Ectodermal cell (in vitro differentiated cells): ENCODE data around the gene CAPG. TPM values are rescaled to one million over a fixed set of nuclear protein-coding genes. Genes with fewer than 3 reads are reported as not detected.

Source experiments
- H3K27ac ChIP-seq: 2 replicates; pipeline ENCODE4 v1.7.0; 2013; ENCODE audit warnings: mild to moderate bottlenecking, low read depth, low read length; ENCODE audit not compliant: insufficient read depth, poor library complexity, severe bottlenecking
- H3K27me3 ChIP-seq: 2 replicates; pipeline ENCODE4 v1.7.0; 2013; ENCODE audit warnings: mild to moderate bottlenecking, low read length; ENCODE audit not compliant: insufficient read depth, control insufficient read depth, poor library complexity, severe bottlenecking
- H3K36me3 ChIP-seq: one replicate; pipeline ENCODE4 v1.7.0; 2013; ENCODE audit warnings: low read length; ENCODE audit not compliant: control insufficient read depth, insufficient read depth
- H3K4me1 ChIP-seq: one replicate; pipeline ENCODE4 v1.7.0; 2013; ENCODE audit warnings: low read length; ENCODE audit not compliant: control insufficient read depth, insufficient read depth
- H3K4me3 ChIP-seq: 2 replicates; pipeline ENCODE4 v1.7.0; 2013; ENCODE audit warnings: low read depth, low read length, control low read depth; ENCODE audit not compliant: insufficient read depth
- H3K9me3 ChIP-seq: 2 replicates; pipeline ENCODE4 v1.7.0; 2013; ENCODE audit warnings: mild to moderate bottlenecking, low read length, moderate library complexity; ENCODE audit not compliant: control insufficient read depth
- WGBS, 2 experiments: methylation state at CpG; one replicate each; pipeline ENCODE4 v1.1.7; 2013; ENCODE audit warnings: missing lambda C conversion rate in 2 of 2; 5-methylcytosine and 5-hydroxymethylcytosine counted together
- polyA plus RNA-seq, 4 experiments: library from polyadenylated mRNA; stranded (reverse); fragments of 50-300 nt; gene quantifications; one replicate each; pipeline ENCODE4 v1.2.3, GENCODE V29; 2013

The CAPG gene
- 22.7 TPM for polyA plus RNA-seq (2013, experiment 1 of 4)
- polyA plus RNA-seq (2013, experiment 2 of 4) = 17.9 TPM
- polyA plus RNA-seq (2013, experiment 3 of 4) = 21.1 TPM
- 21.4 TPM for polyA plus RNA-seq (2013, experiment 4 of 4)

GRCh38 chr2:85409845-85410583, at the start of gene CAPG:
TSS of gene CAPG (minus strand) at chr2:85410366. CDS start at chr2:85402145, 8,221 bp downstream.
- no peak within 1 kb of the TSS for H3K4me3 ChIP-seq
- peaks cover 18% of the 10 kb centered on the region for H3K27me3 ChIP-seq
- H3K36me3 ChIP-seq = no peaks in the 10 kb centered on the region
- H3K4me1 ChIP-seq = peaks cover 5% of the 10 kb centered on the region
- H3K27ac ChIP-seq = no peak within 1 kb of the TSS
- WGBS, 2 experiments = 63 to 66% methylated on average over 12 of the region's 12 CpGs
- H3K9me3 ChIP-seq = no peaks in the 10 kb centered on the region

GRCh38 chr2:85459771-85460170, 49.6 kb upstream of the CAPG start:
- H3K27me3 ChIP-seq = no peaks in the 10 kb centered on the region
- 82% methylated on average over 1 of the region's 1 CpG; no CpG with 5 or more reads in 1 of the 2 experiments for WGBS, 2 experiments
- no peak overlapping the region for H3K4me3 ChIP-seq
- H3K36me3 ChIP-seq = no peaks in the 10 kb centered on the region
- H3K9me3 ChIP-seq = no peaks in the 10 kb centered on the region
- H3K27ac ChIP-seq = no peak overlapping the region
- H3K4me1 ChIP-seq = no peaks in the 10 kb centered on the region

DNA sequence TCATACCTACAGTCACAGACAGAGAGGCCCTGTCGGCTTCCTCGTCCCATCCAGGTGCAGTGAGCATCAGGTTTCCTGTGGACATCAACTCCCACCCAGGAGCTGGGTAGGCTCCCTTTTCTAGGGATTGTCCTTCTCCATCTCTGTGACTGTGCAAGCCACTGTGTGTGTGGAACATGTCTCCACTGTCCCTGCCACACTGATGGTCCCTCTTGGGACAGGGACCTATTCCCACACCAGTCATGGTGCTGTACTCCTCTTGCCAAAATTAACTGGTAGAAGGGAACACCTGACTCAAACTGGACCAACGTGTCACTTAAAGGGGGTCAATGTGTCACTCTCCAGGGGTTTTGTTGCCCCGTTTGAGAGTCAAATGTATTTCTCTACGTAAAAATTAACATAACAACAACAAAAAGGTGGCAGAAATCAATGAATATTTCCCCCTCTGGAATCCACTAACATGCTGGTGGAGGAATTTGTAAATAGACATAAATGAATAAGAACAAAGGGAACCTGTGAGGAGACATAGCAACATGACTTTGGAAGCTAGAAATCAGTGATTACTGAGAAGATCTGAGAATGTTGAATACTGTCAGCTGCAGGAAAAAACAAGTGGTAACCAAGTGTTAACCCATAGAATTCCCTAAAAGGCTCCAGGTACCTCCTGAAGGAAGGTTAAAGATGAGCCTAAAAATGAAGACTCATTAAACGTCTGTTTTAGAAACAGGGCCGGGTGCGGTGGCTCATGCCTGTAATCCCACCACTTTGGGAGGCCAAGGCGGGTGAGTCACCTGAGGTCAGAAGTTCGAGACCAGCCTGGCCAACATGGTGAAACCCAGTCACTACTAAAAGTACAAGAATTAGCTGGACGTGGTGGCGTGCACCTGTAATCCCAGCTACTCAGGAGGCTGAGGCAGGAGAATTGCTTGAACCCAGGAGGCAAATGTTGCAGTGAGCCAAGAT, 48.7 kb upstream of the CAPG start:
- Histone ChIP-seq H3K9me3 (no peaks in the 10 kb centered on the region), H3K27me3 (no peaks in the 10 kb centered on the region), H3K4me3 (no peak overlapping the region), H3K27ac (no peak overlapping the region), H3K36me3 (no peaks in the 10 kb centered on the region), H3K4me1 (no peaks in the 10 kb centered on the region)
- WGBS, 2 experiments = 66% methylated on average over 11 to 12 of the region's 12 CpGs

DNA sequence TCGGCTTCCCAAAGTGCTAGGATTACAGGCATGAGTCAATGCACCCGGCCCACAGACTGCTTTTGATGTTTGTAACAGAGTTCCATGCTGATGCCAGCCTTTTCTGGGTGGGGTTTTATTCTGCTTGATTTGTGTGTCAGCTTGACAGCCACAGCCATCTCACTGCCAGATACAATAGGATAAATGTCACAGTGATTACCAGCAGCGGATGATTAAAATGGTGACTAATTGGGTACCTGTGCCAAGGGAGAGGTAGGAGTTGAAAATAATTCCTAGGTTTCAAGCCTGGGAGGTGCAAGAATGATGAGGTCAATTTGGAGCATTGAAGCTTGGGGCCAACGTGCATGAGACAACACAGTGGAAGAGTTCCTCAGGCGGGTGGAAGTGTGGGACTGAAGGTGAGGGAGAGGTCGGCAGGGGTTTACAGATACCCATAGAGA, 47.7 kb upstream of the CAPG start:
- WGBS, 2 experiments = 76 to 83% methylated on average over 6 of the region's 6 CpGs

DNA sequence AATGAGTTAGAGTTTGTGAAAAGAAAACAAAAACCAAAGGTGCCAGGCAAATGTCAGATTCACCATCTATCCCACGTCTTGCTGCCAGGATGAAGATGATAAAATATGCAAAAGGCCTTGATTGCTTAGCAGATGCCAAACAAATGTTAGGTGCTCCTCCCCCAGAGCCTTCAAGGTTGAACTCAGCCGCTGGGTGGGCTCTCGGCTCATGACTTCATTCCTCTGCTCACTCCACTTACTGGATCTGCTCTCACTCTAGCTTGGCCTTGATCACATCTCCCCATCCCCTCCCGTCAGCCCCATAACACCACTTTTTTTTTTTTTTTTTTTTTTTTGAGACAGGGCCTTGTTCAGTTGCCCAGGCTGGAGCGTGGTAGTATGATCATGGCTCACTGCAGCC, 46.9 kb upstream of the CAPG start:
- H3K27me3 ChIP-seq = no peaks in the 10 kb centered on the region
- no peaks in the 10 kb centered on the region for H3K9me3 ChIP-seq
- H3K27ac ChIP-seq = no peak overlapping the region
- no peaks in the 10 kb centered on the region for H3K4me1 ChIP-seq
- WGBS, 2 experiments = 78 to 79% methylated on average over 5 of the region's 5 CpGs
- H3K36me3 ChIP-seq = no peaks in the 10 kb centered on the region
- no peak overlapping the region for H3K4me3 ChIP-seq

More for the DNA sequence above, 47.7 kb upstream of the CAPG start:
- H3K4me3 ChIP-seq = no peak overlapping the region
- no peaks in the 10 kb centered on the region for H3K36me3 ChIP-seq
- H3K9me3 ChIP-seq = no peaks in the 10 kb centered on the region
- no peaks in the 10 kb centered on the region for H3K4me1 ChIP-seq
- no peaks in the 10 kb centered on the region for H3K27me3 ChIP-seq
- no peak overlapping the region for H3K27ac ChIP-seq

- 77 to 90% methylated on average over 1 of the region's 1 CpG for WGBS, 2 experiments
Observed at GRCh38 chr2:85455552-85456090, 45.5 kb upstream of the CAPG start.

DNA sequence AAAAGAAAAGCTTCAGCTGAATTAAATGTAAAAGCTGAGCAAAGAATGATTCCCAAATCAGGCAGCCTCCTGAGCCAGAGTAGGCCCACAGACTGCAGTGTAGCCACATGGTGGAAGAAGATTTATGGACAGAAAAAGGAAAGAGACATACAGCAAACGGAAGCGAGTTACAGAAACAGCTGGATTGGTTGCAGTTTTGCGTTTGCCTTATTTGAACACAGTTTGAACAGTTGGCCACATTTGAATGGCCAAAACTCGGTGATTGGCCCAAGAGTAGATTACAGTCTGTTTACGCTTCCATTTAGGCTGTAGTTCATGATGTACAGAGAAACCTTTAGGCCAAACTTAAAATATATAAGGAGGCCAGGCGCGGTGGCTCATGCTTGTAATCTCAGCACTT, 43.4 kb upstream of the CAPG start:
- Histone ChIP-seq H3K36me3 (no peaks in the 10 kb centered on the region), H3K4me3 (no peak overlapping the region), H3K9me3 (no peaks in the 10 kb centered on the region), H3K4me1 (no peaks in the 10 kb centered on the region), H3K27ac (no peak overlapping the region), H3K27me3 (no peaks in the 10 kb centered on the region)
- WGBS, 2 experiments = 96 to 98% methylated on average over 7 of the region's 7 CpGs

More at GRCh38 chr2:85455552-85456090, 45.5 kb upstream of the CAPG start:
- no peak overlapping the region for H3K27ac ChIP-seq
- H3K36me3 ChIP-seq = no peaks in the 10 kb centered on the region
- H3K9me3 ChIP-seq = no peaks in the 10 kb centered on the region
- H3K4me3 ChIP-seq = no peak overlapping the region
- no peaks in the 10 kb centered on the region for H3K4me1 ChIP-seq
- H3K27me3 ChIP-seq = no peaks in the 10 kb centered on the region

DNA sequence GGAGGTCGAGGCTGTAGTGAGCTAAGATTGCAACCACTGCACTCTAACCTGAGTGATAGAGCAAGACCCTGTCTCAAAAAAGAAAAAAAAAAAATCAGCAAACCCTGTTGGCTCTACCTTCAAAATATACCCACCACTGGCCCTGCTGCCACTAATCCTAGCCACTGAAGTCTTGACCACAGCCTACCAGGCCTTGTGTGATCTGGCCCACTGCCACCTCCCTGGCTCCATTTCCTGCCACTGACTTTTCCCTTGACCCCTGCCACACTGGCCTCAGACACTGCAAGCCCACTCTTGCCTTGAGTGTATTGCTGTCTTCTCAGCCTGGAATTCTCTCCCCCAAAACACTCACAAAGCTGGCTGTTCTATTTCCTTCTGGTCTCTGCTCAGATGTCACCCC, 42.1 kb upstream of the CAPG start:
- no peaks in the 10 kb centered on the region for H3K36me3 ChIP-seq
- 81 to 90% methylated on average over 1 of the region's 1 CpG for WGBS, 2 experiments
- H3K27ac ChIP-seq = no peak overlapping the region

DNA sequence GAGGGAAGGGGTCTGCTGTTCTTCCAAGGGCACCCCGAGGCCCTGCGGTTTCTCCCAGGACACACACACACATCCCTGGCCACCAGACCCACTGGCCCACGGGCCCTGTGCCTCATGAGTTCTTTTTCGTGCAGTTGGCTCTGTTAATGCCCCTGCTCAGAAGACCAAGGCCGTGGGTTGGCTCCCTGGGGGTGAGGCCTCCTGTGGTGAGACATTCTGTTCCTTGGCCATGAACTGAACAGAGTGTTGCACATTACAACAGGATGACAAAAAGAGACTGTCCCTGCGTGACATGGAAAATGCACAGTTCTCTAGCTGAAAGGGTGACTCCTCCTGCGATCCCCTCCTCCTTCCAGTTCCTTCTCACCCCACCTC, 39.0 kb upstream of the CAPG start:
- Histone ChIP-seq H3K27me3 (no peaks in the 10 kb centered on the region), H3K27ac (no peak overlapping the region), H3K4me1 (no peaks in the 10 kb centered on the region), H3K36me3 (no peaks in the 10 kb centered on the region), H3K4me3 (no peak overlapping the region), H3K9me3 (no peaks in the 10 kb centered on the region)
- 85 to 90% methylated on average over 7 of the region's 7 CpGs for WGBS, 2 experiments

More for the DNA sequence above, 42.1 kb upstream of the CAPG start:
- no peaks in the 10 kb centered on the region for H3K4me1 ChIP-seq
- H3K4me3 ChIP-seq = no peak overlapping the region
- H3K9me3 ChIP-seq = no peaks in the 10 kb centered on the region
- no peaks in the 10 kb centered on the region for H3K27me3 ChIP-seq
